ENCODE measurements around the gene PHACTR1.

- TF ChIP-seq CTCF (IDR thresholded peaks at IDR 0.05; ENCODE audit: insufficient read depth, low read depth, low read length) = no peak
- TF ChIP-seq EZH2 (IDR thresholded peaks at IDR 0.05; ENCODE audit: insufficient read depth, low read length) = no peak
Measured at GRCh38 chr6:13046084-13046483, 329.5 kb downstream of the PHACTR1 start.

Data from astrocyte (in vitro differentiated cells and primary cell).